Keratinocyte (primary cell): ENCODE measurements around the gene PCDHGC5. TPM values are rescaled to one million over a fixed set of nuclear protein-coding genes. Genes with fewer than 3 reads are reported as not detected.
A peak's percentile ranks its signal among the peaks of the same experiment; 100 is the strongest.

Source experiments
- DNase-seq: peaks from one replicate; pipeline ENCODE4 v3.0.0-alpha.2; 2011; ENCODE audit warnings: low read depth, missing footprints, low spot score
- FAIRE-seq: peaks from 2 replicates; lab custom pipeline; 2011; peaks lifted over from hg19 to GRCh38; lab: Jason Lieb, UNC
- H2AFZ ChIP-seq: 2 replicates; pipeline ENCODE4 v1.6.0; 2012; ENCODE audit warnings: low read length, control low read depth, inconsistent platforms; ENCODE audit not compliant: control insufficient read depth
- H3K27ac ChIP-seq: 2 replicates; pipeline ENCODE4 v1.5.1; 2011; ENCODE audit warnings: low read length; ENCODE audit not compliant: control insufficient read depth, insufficient read depth
- H3K27me3 ChIP-seq: 3 replicates; pipeline ENCODE4 v1.6.0; 2011; ENCODE audit warnings: low read length; ENCODE audit not compliant: control insufficient read depth, insufficient read depth; ENCODE audit errors: extremely low read depth
- H3K36me3 ChIP-seq, 2 experiments: 2 replicates in 1 of 2; 3 replicates in 1 of 2; pipeline ENCODE4 v1.5.1; 2011; ENCODE audit warnings: low read length in 2 of 2, mild to moderate bottlenecking in 1 of 2; ENCODE audit not compliant: control insufficient read depth in 2 of 2, insufficient read depth in 2 of 2; ENCODE audit errors: extremely low read depth in 1 of 2
- H3K4me1 ChIP-seq: 3 replicates; pipeline ENCODE4 v1.5.1; 2011; ENCODE audit warnings: low read length; ENCODE audit not compliant: control insufficient read depth, insufficient read depth; ENCODE audit errors: extremely low read depth
- H3K4me2 ChIP-seq: 3 replicates; pipeline ENCODE4 v1.6.0; 2011; ENCODE audit warnings: low read depth, low read length; ENCODE audit not compliant: control insufficient read depth, insufficient read depth; ENCODE audit errors: extremely low read depth
- H3K4me3 ChIP-seq, 3 experiments: fragments of 200-600 bp in 1 of 3; sonication (generic) in 1 of 3; 2 replicates in 2 of 3; 3 replicates in 1 of 3; pipeline ENCODE4 v1.5.1; 2011 to 2016; ENCODE audit warnings: low read length in 3 of 3, mild to moderate bottlenecking in 3 of 3, control low read depth in 2 of 3, inconsistent platforms in 1 of 3, low read depth in 1 of 3, mixed read lengths in 1 of 3, mixed run types in 1 of 3, moderate library complexity in 1 of 3; ENCODE audit not compliant: control insufficient read depth in 2 of 3, insufficient read depth in 2 of 3; ENCODE audit errors: extremely low read depth in 1 of 3
- H3K79me2 ChIP-seq: 2 replicates; pipeline ENCODE4 v1.6.0; 2012; ENCODE audit warnings: low read length; ENCODE audit not compliant: control insufficient read depth, insufficient read depth
- H3K9ac ChIP-seq: 3 replicates; pipeline ENCODE4 v1.6.0; 2011; ENCODE audit warnings: low read length; ENCODE audit not compliant: control insufficient read depth, insufficient read depth; ENCODE audit errors: extremely low read depth
- H3K9me1 ChIP-seq: 3 replicates; pipeline ENCODE4 v1.6.0; 2011; ENCODE audit warnings: low read length; ENCODE audit not compliant: control insufficient read depth, insufficient read depth; ENCODE audit errors: extremely low read depth
- H3K9me3 ChIP-seq: 2 replicates; pipeline ENCODE4 v1.5.1; 2012; ENCODE audit warnings: low read depth, low read length; ENCODE audit not compliant: control insufficient read depth
- H4K20me1 ChIP-seq: 3 replicates; pipeline ENCODE4 v1.6.0; 2011; ENCODE audit warnings: low read length; ENCODE audit not compliant: control insufficient read depth, insufficient read depth; ENCODE audit errors: extremely low read depth
- EZH2 ChIP-seq: IDR thresholded peaks from one replicate; pipeline ENCODE4 v1.6.1; 2012; ENCODE audit warnings: inconsistent platforms, mild to moderate bottlenecking, low read length, moderate library complexity
- dilution Hi-C: fragments of 300-500 bp; cut with MboI; formaldehyde crosslinking; loops from one replicate; pipeline ENCODE4 v1.7.0; 2020; ENCODE audit warnings: low sequenced_read_pairs; ENCODE audit not compliant: extremely low pct_ligation_motif_present
- polyA plus RNA-seq, 5 experiments: library from polyadenylated mRNA; depleted of rRNA in 3 of 5; stranded (reverse) in 3 of 5; stranded (forward) in 1 of 5; unstranded in 1 of 5; fragments of >200 nt; gene quantifications; 1 replicate in 1 of 5; 2 replicates in 3 of 5; 3 replicates in 1 of 5; pipeline versions ENCODE4 v1.2.1 to v1.2.3, GENCODE V29; 2011 to 2012; ENCODE audit warnings: missing spikeins in 2 of 5, low read depth in 1 of 5, low replicate concordance in 1 of 5
- TF ChIP-seq, protein P1 (sequence below), 3 experiments: IDR thresholded peaks in 1 of 3; conservative IDR thresholded peaks in 1 of 3; optimal IDR thresholded peaks in 1 of 3; 2 replicates in 2 of 3; 3 replicates in 1 of 3; pipeline versions ENCODE3 to v1.5.1; 2011; ENCODE audit warnings: low read length in 3 of 3, mild to moderate bottlenecking in 3 of 3, moderate library complexity in 2 of 3, control low read depth in 1 of 3, inconsistent platforms in 1 of 3; ENCODE audit not compliant: insufficient read depth in 2 of 3; ENCODE audit errors: extremely low read depth in 1 of 3

The PCDHGC5 gene
- polyA plus RNA-seq, 1 donor (not counting 4 experiments of a cell fraction or from before 2014, with no cell fraction given), result 0.77 TPM

DNA sequence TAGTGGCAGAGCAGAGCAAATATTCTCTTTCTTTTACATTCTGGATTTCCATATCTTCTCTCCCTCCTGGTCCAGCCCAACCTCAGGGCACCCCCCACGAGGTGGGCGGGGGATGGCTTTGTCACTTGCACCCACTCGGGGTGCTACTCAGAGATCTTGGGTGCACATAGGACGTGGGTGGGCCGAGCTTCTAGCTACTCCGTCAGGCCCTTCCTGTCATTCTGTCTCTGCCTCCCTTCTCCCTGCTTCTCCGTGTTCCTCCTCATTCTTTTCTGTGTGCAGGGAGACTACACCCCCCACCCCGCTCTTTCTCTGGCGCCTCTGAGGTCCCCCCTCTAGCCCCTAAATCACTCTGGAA lies 19.5 kb downstream of the PCDHGC5 start:
- TF ChIP-seq, protein P1, sequence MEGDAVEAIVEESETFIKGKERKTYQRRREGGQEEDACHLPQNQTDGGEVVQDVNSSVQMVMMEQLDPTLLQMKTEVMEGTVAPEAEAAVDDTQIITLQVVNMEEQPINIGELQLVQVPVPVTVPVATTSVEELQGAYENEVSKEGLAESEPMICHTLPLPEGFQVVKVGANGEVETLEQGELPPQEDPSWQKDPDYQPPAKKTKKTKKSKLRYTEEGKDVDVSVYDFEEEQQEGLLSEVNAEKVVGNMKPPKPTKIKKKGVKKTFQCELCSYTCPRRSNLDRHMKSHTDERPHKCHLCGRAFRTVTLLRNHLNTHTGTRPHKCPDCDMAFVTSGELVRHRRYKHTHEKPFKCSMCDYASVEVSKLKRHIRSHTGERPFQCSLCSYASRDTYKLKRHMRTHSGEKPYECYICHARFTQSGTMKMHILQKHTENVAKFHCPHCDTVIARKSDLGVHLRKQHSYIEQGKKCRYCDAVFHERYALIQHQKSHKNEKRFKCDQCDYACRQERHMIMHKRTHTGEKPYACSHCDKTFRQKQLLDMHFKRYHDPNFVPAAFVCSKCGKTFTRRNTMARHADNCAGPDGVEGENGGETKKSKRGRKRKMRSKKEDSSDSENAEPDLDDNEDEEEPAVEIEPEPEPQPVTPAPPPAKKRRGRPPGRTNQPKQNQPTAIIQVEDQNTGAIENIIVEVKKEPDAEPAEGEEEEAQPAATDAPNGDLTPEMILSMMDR (optimal IDR thresholded peaks at IDR 0.05 in 1 of 3, IDR thresholded peaks at IDR 0.05 in 1 of 3, conservative IDR thresholded peaks at IDR 0.05 in 1 of 3; ENCODE audit: extremely low read depth in 1 of 3, insufficient read depth in 2 of 3, low read length in 3 of 3), result no peak
- TF ChIP-seq EZH2, result no peak
- Histone ChIP-seq H3K4me2 (no peak overlapping the region), H3K4me3 (no peak overlapping the region), H3K27me3 (no peaks in the 10 kb centered on the region), H3K9me3 (no peaks in the 10 kb centered on the region), H3K9ac (no peak overlapping the region), H3K4me1 (peaks cover 22% of the 10 kb centered on the region), H3K9me1 (no peaks in the 10 kb centered on the region), H3K79me2 (no peaks in the 10 kb centered on the region), H2AFZ (no peak overlapping the region), H3K36me3 (peaks cover 0 to 19% of the 10 kb centered on the region in 2 experiments), H4K20me1 (no peaks in the 10 kb centered on the region), H3K27ac (no peak overlapping the region)
- FAIRE-seq (no peak), DNase-seq (no peak)
- dilution Hi-C loops, result no loop called here

DNA sequence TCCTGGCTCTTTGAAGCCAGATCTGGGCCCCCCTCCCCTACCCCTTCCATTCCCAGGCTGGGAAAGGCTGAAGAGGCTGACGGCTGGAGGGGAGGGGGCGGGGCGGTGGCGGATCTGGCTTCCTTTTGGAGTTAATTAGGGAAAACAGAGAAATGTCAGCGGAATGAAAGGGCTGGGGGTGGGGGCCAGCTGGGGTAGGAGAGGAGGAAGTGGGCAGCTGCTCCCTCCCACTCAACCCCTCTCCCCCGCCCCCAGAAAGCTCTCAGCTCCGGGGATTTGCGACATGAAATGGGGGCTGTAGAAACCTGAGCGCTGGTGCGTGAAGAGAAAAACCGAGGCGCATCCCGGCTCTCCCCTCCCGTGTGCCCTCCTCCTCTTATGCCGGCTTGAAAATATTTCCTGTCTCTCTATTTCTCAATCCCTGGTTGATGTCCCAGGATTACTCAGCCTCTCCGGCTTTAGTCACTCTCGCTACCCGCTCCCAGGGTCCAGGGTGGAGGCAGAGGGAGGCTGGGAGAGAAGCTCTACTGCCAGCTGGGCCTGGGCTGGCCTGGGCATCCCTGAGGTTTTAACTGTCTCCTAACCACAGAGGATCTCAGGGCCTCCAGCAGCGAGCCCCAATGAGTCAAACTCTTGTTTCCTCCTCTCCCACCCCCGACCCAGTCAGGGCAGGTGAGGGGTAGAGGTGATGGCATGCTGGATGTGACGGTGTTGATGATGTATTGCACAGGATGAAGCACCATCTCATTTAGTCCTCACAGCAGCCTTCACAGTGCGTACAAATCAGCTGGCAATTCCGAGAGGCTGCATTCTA lies 20.1 kb downstream of the PCDHGC5 start:
- peaks cover 0 to 17% of the 10 kb centered on the region in 2 experiments for H3K36me3 ChIP-seq
- no peak overlapping the region for H3K9ac ChIP-seq
- no peaks in the 10 kb centered on the region for H4K20me1 ChIP-seq
- dilution Hi-C loops, result no loop called here
- no peak overlapping the region for H2AFZ ChIP-seq
- no peak overlapping the region for H3K4me3 ChIP-seq
- no peaks in the 10 kb centered on the region for H3K27me3 ChIP-seq
- H3K79me2 ChIP-seq, result no peaks in the 10 kb centered on the region
- peak overlapping the region; percentile 36 for H3K27ac ChIP-seq
- no peaks in the 10 kb centered on the region for H3K9me3 ChIP-seq
- DNase-seq (no peak), FAIRE-seq (peak; percentile 41)
- no peak for TF ChIP-seq EZH2
- TF ChIP-seq, protein P1 (optimal IDR thresholded peaks at IDR 0.05 in 1 of 3, IDR thresholded peaks at IDR 0.05 in 1 of 3, conservative IDR thresholded peaks at IDR 0.05 in 1 of 3; ENCODE audit: extremely low read depth in 1 of 3, insufficient read depth in 2 of 3, low read length in 3 of 3), result no peak
- H3K9me1 ChIP-seq, result no peaks in the 10 kb centered on the region
- H3K4me2 ChIP-seq, result peak overlapping the region; percentile 27
- peaks cover 28% of the 10 kb centered on the region for H3K4me1 ChIP-seq
